OCI-LY1 (cell line): Measurements from ENCODE around the gene PER2.
"Not testable (repeated sequence)": the region's sequence is repeated elsewhere in the genome, so short reads cannot be mapped to it uniquely, and the experiment has no call there.

Experiments
- CTCF ChIP-seq: fragments of 200-600 bp; sonication (generic), shearing (Covaris generic); IDR thresholded peaks from 2 replicates; pipeline ENCODE4 v1.5.1; 2017; ENCODE audit warnings: mild to moderate bottlenecking, antibody characterized with exemption, low read length, moderate library complexity, mixed read lengths
- EZH2 ChIP-seq: fragments of 200-600 bp; sonication (generic), shearing (Covaris generic); IDR thresholded peaks from 2 replicates; pipeline ENCODE4 v1.8.0; 2017; ENCODE audit warnings: borderline replicate concordance, mixed run types, mild to moderate bottlenecking, antibody characterized with exemption, low read length, moderate library complexity, mixed read lengths

- not testable (repeated sequence) for TF ChIP-seq CTCF, EZH2
Measured at GRCh38 chr2:238324248-238324647, 35.8 kb upstream of the PER2 start.
